HEK293 (cell line): ENCODE results near the gene ERBB4.

ENCODE experiments used
- BCL11A ChIP-seq: fragments of 450-650 bp; formaldehyde crosslinking; IDR thresholded peaks from 2 replicates; pipeline ENCODE4 v1.5.1; 2016; ENCODE audit warnings: low read depth, missing biosample characterization, missing genetic modification characterization
- CTCF ChIP-seq: fragments of 450-650 bp; formaldehyde crosslinking; IDR thresholded peaks from 2 replicates; pipeline ENCODE4 v1.5.1; 2016; ENCODE audit warnings: missing biosample characterization, missing genetic modification characterization
- TCF7L2 ChIP-seq: IDR thresholded peaks from 2 replicates; pipeline ENCODE4 v1.6.1; 2011; ENCODE audit warnings: low read depth, mild to moderate bottlenecking, inconsistent platforms, low read length, moderate library complexity, borderline replicate concordance
- ZBTB17 ChIP-seq: fragments of 450-650 bp; formaldehyde crosslinking; IDR thresholded peaks from 2 replicates; pipeline ENCODE4 v1.5.1; 2016; ENCODE audit warnings: missing biosample characterization, missing genetic modification characterization
- ZFP37 ChIP-seq: fragments of 450-650 bp; formaldehyde crosslinking; IDR thresholded peaks from 2 replicates; pipeline ENCODE4 v1.5.1; 2016; ENCODE audit warnings: missing biosample characterization, missing genetic modification characterization
- ZNF146 ChIP-seq: fragments of 450-650 bp; formaldehyde crosslinking; IDR thresholded peaks from 2 replicates; pipeline ENCODE4 v1.5.1; 2016; ENCODE audit warnings: missing biosample characterization, missing genetic modification characterization
- ZNF2 ChIP-seq: fragments of 450-650 bp; formaldehyde crosslinking; IDR thresholded peaks from 2 replicates; pipeline ENCODE4 v1.5.1; 2016; ENCODE audit warnings: missing biosample characterization, missing genetic modification characterization
- ZNF366 ChIP-seq: fragments of 450-650 bp; formaldehyde crosslinking; conservative IDR thresholded peaks from 2 replicates; pipeline ENCODE4 v1.5.1; 2016; ENCODE audit warnings: missing biosample characterization, missing genetic modification characterization
- ZNF639 ChIP-seq: fragments of 450-650 bp; formaldehyde crosslinking; IDR thresholded peaks from 2 replicates; pipeline ENCODE4 v1.5.1; 2016; ENCODE audit warnings: missing biosample characterization, missing genetic modification characterization
- ZSCAN18 ChIP-seq: fragments of 450-650 bp; formaldehyde crosslinking; IDR thresholded peaks from 2 replicates; pipeline ENCODE4 v1.5.1; 2016; ENCODE audit warnings: missing biosample characterization, missing genetic modification characterization

- no peak for TF ChIP-seq BCL11A (tag by site-specific recombination)
- TF ChIP-seq ZNF2 (tag by site-specific recombination) = no peak
- no peak for TF ChIP-seq ZNF639 (tag by site-specific recombination)
- no peak for TF ChIP-seq ZNF146
- no peak for TF ChIP-seq ZFP37 (tag by site-specific recombination)
- no peak for TF ChIP-seq CTCF (tag by site-specific recombination)
- TF ChIP-seq ZBTB17 (tag by site-specific recombination) = no peak
- TF ChIP-seq ZSCAN18 = no peak
- no peak for TF ChIP-seq TCF7L2
- no peak for TF ChIP-seq ZNF366 (tag by site-specific recombination)
Observed at GRCh38 chr2:212409560-212409959, 129.0 kb downstream of the ERBB4 start.
